ENCODE measurements around the gene TOP2A.

Gene TOP2A

DNA sequence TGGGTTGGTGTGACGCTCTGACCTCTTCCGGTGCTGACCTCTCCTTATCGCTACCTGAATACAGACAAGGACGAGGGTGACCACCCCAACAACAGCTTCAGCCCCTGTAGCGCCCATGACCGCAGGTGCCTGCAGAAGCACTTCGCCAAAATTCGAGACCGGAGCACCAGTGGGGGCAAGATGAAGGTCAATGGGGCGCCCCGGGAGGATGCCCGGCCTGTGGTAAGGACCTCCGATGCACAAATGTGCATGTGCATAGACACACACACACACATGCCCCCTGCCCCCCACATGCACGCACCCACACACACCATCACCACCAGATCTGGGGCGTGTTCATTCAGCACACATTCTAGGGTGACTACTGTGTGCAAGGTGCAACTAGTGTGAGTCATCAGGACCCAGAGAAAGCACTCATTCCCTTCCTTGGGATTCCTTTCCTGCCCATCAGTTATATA is 35.3 kb upstream of the TOP2A start:
- DNase-seq (ENCODE audit: low read depth, low spot score): no peak
- no peak overlapping the region for H3K27ac ChIP-seq

DNA sequence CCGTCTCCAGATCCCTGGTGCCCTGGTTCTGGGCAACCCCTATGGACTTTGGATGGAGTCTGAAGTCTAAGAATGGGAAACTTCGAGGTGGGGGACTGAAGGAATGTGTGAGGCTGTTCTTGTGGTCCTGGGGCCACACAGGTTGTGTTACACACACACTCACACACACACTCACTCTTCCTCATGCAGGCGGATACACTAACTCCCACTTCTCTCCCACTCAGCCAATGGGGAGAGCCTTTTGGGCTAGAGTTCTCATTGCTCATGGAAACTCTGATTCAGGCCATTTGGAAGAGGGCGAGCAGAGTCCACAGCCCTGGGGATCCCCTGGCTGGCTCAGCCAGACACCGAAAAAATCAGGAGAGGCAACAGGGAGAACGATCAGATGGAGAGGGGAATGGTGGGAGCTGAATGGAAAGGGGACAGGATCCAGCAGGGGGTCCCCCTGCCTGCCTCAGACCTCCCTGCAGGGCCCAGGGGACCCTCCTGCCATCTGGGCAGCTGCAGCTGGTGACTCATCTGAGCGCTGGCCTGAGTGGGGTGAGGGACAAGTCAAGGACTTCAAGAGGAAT is 34.6 kb upstream of the TOP2A start:
- no peak for DNase-seq (ENCODE audit: low read depth, low spot score)
- H3K27ac ChIP-seq: no peak overlapping the region

- no peak for DNase-seq (ENCODE audit: low read depth, low spot score)
- peak overlapping the region; percentile 5 for H3K27ac ChIP-seq
Observed at GRCh38 chr17:40451420-40451819, 33.7 kb upstream of the TOP2A start.

GRCh38 chr17:40450175-40450574 is 32.5 kb upstream of the TOP2A start:
- H3K27ac ChIP-seq: no peak overlapping the region
- DNase-seq (ENCODE audit: low read depth, low spot score): no peak

DNA sequence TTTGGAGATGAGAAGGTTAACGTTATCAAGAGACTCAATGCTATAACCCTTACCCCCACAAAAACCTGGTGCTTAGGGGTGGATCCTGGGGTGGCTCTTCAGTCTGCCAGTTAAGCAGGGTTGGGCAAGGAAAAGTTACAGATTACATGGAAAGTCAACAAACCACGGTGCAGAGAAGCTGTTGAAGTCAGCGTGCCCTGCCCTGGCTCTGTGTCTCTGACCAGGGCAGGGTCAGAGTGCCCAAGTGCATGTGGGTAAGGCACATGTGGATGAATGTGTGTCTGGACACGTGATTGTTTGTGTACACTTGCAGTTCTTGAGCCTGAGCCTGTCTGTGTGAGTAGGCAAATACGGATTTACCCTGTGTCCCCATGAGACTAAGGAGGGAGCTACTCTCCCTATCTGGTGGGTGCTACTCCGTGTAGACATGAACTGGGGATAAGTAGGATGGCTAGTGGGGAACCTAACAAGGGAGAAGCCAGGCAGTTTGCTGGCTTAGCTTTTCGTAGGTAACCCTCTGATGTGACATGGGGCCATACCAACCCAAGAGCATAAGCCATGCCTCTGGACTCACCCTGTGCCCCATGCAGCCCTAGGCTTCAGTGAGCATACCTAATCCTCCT is 31.1 kb upstream of the TOP2A start:
- H3K27ac ChIP-seq: peak overlapping the region; percentile 24
- DNase-seq (ENCODE audit: low read depth, low spot score): no peak

DNA sequence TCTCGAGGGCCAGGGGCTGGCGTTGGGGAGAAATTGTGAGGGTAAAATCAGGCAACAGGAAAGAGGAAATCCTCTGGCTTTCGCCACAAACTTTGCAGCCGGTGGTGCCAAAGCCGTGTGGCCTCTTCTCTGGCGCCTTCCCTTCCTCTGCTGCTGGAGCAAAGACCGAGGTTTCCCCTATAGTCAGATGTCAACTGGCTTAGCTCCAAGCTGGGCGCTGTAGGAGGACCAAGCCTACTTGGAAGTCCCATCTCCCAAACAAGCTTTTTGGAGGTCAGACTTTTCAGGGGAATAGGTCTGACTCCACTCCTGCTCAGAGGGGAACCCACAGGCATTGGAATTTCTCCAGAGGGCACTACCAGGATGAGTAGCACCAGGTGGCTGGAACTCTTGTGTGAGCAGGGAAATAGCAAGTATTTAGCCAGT is 30.5 kb upstream of the TOP2A start:
- peak overlapping the region; percentile 24 for H3K27ac ChIP-seq
- no peak for DNase-seq (ENCODE audit: low read depth, low spot score)

DNA sequence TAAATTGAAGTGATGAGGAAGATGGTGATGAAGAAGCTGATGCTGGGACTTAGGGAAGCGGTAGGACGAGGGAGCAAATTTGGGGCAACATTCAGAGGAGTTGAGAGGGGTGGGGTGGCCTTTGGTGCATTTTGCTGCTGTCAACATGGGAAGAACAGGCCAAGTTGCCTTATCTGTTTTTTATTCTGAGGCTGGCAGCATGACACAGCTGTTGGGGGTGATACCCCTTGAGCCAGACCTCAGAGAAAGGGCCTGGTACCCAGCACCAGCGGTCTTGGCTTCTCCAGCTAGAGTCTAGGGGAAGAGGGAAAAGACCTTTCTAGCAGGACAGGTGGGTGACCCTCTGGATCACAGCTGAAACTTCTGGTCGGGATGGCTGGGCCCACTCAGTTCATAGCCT is 30.1 kb upstream of the TOP2A start:
- no peak for DNase-seq (ENCODE audit: low read depth, low spot score)
- H3K27ac ChIP-seq: no peak overlapping the region

DNA sequence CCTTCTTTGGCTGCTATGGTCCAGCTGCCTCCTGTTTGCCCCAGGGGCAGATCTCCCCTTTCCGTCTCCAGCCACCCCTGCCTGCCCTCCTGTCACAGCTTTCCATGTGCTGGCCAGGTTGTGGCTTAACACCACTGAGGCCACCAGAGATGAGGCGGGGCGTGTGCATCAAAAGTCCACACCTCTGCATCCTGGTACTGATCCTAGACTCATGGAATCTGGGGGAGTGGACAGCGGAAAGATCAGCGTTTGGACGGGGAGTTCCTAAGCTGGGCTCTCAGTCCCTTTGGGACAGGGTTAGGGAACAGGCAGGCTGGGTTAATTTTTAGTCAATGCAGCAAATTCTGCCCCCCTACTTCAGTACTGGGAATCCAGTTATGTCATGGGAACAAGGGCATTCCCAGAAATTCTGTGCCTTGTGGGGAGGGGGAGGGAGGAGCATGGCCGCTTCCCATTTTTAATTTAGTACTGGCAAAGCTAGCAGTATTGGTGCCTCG is 29.5 kb upstream of the TOP2A start:
- no peak overlapping the region for H3K27ac ChIP-seq
- no peak for DNase-seq (ENCODE audit: low read depth, low spot score)

DNA sequence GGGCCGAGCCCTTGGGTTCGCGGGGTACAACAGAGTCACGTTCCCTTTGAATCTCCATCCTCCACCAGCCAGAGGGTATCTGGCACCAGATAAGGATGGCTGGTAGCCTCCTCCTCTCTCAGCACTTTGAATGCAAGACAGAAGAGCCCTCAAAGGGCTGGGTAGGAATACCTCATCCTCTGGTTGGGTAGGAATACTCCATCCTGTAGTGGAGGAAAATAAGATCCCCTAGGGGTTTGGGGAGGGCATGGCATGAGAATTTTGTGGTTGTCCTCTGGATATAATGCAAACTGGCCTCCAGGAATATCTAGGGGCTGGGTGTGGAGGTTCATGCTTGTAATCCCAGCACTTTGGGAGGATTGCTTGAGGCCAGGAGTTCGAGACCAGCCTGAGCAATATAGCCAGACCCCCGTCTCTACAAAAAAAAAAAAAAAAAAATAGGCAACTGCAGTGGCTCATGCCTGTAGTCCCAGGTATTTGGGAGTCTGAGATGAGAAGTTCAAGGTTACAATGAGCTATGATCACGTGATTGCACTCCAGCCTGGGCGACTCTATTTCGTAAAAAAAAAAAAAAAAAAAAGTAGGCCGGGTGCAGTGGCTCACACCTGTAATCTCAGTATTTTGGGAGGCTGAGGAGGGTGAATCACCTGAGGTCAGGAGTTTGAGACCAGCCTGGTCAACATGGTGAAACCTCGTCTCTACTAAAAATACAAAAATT is 28.2 kb upstream of the TOP2A start:
- DNase-seq (ENCODE audit: low read depth, low spot score): no peak
- peak overlapping the region; percentile 51 for H3K27ac ChIP-seq

DNA sequence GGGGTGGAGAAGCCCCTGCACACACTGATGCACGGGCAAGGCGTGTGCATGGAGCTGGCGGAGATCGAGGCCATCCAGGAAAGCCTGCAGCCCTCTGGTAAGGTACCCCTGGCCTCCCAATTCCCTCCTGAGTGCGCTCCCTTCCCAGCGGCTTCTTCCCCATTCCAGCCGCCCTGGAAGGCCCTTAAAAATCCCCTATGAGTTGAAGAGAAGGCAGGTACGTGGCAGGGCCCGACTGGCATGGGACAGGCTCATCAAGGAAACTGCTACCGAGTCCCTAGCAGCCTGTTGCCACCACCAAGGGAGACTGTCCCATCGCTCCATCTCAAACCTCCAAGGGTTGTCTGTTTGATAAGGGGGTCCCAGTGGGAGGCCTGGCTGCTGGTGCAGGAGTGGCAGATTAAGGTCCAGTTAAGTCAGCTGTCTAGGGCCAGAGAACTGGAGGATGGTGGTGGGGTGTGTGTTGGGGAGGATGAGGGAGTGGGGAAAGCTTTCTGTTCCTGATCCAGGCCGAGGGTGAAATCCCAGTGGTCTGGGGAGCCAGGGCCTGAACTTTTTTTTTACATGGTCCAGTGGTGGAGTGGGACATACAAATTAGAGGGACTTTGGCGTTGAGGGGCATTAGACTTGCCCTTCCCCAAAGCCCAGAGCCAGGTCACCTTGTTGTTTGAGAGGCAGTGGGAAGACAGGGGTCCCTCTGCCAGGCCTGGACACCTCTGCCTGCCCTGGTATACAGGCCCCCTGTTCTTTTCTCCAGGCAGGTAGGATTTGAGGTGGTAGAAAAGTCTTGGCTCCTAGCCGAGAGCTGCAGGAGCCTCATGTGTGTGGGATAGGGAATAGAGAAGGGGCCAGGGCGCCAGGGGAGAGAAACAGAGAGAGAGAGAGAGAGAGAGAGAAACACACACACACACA is 26.5 kb upstream of the TOP2A start:
- H3K27ac ChIP-seq: peak overlapping the region; percentile 51
- DNase-seq (ENCODE audit: low read depth, low spot score): no peak

- peak within 1 kb of the TSS; percentile 51 for H3K27ac ChIP-seq
Observed at GRCh38 chr17:40443196-40443987, 25.7 kb upstream of the TOP2A start, which contains the start of gene IGFBP4. Gene IGFBP4, plus strand, starts transcription at chr17:40443450. Its CDS starts 286 bp downstream, at chr17:40443736.

GRCh38 chr17:40442392-40443195 is 24.9 kb upstream of the TOP2A start:
- DNase-seq (ENCODE audit: low read depth, low spot score): no peak
- H3K27ac ChIP-seq: peak overlapping the region; percentile 51

More at GRCh38 chr17:40443196-40443987, 25.7 kb upstream of the TOP2A start, which contains the start of gene IGFBP4:
- DNase-seq (ENCODE audit: low read depth, low spot score): no peak

- H3K27ac ChIP-seq: no peak overlapping the region
- DNase-seq (ENCODE audit: low read depth, low spot score): no peak
Observed at GRCh38 chr17:40440166-40440565, 22.5 kb upstream of the TOP2A start.

- no peak for DNase-seq (ENCODE audit: low read depth, low spot score)
- H3K27ac ChIP-seq: no peak overlapping the region
Observed at GRCh38 chr17:40437095-40437732, 19.5 kb upstream of the TOP2A start.

GRCh38 chr17:40436636-40437035 is 18.9 kb upstream of the TOP2A start:
- no peak for DNase-seq (ENCODE audit: low read depth, low spot score)
- no peak overlapping the region for H3K27ac ChIP-seq

DNA sequence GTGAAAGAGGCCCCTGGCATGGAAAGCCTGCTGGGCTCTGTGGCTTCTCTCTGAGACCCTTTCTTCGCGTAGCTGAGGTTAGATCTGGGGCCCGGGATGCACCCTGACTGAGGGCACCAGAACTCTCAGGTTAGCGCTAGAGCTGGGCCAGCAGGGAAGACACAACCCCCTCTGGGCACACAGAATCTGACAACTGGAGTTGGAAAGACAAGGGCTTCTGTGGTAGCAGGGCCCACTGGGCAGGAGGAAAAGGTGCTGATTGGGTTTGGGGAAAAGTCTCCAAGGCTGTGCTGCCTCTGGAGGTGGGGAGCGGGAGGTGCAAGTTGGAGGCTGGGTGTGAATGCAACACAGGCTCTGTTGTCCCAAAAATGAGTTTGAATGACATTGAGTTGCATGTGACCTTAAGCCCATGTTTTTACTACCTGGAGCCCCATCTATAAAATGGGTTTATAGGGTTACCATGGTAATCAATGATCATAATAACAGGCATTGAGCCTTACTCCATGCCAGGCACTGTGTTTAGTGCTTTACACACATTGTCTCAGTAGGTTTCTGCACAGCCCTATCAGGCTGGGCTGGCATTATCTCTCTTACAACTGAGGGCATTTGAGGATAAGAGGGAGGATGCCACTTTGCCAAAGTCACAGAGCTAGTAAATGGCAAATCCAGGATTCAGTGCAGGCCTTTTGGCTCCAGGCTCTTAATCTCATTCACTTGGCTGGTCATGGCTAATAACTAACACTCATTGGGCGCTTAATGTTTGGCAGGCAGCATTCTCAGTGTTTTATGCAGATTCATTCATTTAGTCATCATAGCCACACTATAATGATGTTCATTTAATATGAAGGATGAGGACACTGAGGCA is 16.1 kb upstream of the TOP2A start:
- H3K27ac ChIP-seq: no peak overlapping the region
- DNase-seq (ENCODE audit: low read depth, low spot score): no peak

DNA sequence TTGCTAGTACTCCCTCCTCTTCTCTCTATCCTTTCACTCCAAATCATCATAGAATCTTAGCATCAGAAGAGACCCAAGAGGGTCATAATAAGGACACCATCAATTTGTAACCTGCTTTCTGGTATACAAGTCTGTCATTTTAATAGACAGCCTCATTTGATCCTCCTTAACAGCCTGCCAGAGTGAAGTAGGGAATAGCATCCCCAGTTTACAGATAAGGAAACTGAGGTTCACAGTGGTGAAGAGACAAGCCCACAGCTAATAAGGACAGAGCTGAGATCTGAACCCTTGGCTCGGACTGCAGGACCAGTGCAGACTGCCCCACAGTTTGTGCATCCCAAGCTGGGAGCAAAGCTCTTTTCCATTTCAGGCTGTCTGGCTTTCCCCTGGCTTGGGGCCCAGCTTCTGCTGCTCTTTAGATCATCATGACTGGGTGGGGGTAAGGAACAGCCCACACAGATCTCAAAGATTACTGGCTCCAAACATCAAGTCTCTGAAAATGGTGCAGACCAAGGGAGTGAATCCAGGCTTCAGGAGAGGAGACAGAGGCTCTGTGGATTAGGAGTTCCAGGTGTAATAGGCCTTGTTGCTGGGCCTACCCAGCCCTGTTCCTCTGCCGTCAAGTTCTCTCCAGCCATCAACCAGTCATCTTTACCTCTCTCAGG is 15.3 kb upstream of the TOP2A start:
- H3K27ac ChIP-seq: no peak overlapping the region
- DNase-seq (ENCODE audit: low read depth, low spot score): no peak
